Measurements from ENCODE around the gene FAM131A.

FAM131A gene

GRCh38 chr3:184307915-184308314, 29.5 kb upstream of the FAM131A start:
- no peak for TF ChIP-seq POLR2A (IDR thresholded peaks at IDR 0.05; ENCODE audit: low read depth, low read length)
- FAIRE-seq (no peak), DNase-seq (ENCODE audit: insufficient read length, low spot score) (no peak)

- no peak for FAIRE-seq
- TF ChIP-seq POLR2A (IDR thresholded peaks at IDR 0.05; ENCODE audit: low read depth, low read length), result no peak
- no peak for DNase-seq (ENCODE audit: insufficient read length, low spot score)
Observed at GRCh38 chr3:184308744-184309143, 28.7 kb upstream of the FAM131A start.

- FAIRE-seq (no peak), DNase-seq (ENCODE audit: insufficient read length, low spot score) (no peak)
- TF ChIP-seq POLR2A (IDR thresholded peaks at IDR 0.05; ENCODE audit: low read depth, low read length), result no peak
Observed at GRCh38 chr3:184311633-184312032, 25.8 kb upstream of the FAM131A start.

GRCh38 chr3:184314363-184314699, 23.1 kb upstream of the FAM131A start, which contains the start of gene EIF4G1:
Gene EIF4G1 (plus strand): TSS chr3:184314606. CDS start chr3:184315797, 1,191 bp downstream.
- DNase-seq (ENCODE audit: insufficient read length, low spot score) (peak; percentile 95), FAIRE-seq (peak; percentile 27)
- peak; percentile 75 for TF ChIP-seq POLR2A (IDR thresholded peaks at IDR 0.05; ENCODE audit: low read depth, low read length)

DNA sequence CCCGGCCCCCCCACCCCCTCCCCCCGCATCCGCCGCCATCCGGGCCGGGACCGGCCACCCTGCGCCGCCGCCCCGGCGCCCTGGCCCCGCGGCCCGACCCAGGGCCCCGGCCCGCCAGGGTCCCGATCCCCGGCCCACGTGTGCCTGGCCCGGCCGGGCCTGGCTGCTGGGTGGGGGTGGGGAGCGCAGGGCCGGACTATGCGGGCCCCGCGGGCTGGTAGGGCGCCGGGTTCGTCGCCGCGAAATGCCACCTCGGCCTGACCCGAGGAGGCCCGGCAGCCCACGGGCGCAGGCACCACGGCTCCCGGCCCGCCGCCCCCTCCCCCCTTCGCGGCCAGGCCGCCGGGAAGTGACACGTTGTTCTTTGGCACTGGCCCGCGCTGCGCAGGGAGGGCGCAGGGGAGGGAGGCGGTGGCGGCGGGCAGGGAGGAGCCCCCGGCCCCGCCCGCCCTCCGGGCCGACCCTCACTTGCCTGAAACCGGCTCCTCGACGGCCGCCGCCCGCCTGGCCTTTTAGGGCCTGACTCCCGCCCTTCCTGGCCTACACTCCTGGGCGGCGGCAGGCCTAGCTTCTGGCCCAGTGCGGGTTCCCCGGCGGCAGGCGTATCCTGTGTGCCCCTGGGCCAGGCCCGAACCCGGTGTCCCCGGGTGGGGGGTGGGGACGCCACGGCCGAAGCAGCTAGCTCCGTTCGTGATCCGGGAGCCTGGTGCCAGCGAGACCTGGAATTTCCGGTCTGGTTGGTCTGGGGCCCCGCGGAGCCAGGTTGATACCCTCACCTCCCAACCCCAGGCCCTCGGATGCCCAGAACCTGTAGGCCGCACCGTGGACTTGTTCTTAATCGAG, 22.5 kb upstream of the FAM131A start:
- DNase-seq (ENCODE audit: insufficient read length, low spot score), result peak; percentile 47

DNA sequence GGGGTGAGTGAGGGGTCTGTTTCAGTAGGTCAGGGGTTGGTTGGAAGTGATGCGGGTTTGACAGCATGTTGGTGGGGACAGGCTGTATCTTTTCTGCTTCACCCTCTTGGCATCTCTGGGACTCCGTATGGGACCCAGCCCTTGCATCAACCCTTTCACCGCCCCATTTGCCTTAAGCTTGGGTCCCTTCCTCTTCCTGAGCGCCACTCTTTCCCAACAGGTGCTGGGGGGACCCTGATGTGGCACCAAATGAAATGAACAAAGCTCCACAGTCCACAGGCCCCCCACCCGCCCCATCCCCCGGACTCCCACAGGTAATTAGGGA, 21.9 kb upstream of the FAM131A start:
- no peak for TF ChIP-seq POLR2A (IDR thresholded peaks at IDR 0.05; ENCODE audit: low read depth, low read length)
- DNase-seq (ENCODE audit: insufficient read length, low spot score) (no peak), FAIRE-seq (no peak)

More for the DNA sequence above, 22.5 kb upstream of the FAM131A start:
- no peak; the same call in 1 of the 2 replicates for TF ChIP-seq POLR2A (IDR thresholded peaks at IDR 0.05; ENCODE audit: low read depth, low read length)
- no peak for FAIRE-seq

DNA sequence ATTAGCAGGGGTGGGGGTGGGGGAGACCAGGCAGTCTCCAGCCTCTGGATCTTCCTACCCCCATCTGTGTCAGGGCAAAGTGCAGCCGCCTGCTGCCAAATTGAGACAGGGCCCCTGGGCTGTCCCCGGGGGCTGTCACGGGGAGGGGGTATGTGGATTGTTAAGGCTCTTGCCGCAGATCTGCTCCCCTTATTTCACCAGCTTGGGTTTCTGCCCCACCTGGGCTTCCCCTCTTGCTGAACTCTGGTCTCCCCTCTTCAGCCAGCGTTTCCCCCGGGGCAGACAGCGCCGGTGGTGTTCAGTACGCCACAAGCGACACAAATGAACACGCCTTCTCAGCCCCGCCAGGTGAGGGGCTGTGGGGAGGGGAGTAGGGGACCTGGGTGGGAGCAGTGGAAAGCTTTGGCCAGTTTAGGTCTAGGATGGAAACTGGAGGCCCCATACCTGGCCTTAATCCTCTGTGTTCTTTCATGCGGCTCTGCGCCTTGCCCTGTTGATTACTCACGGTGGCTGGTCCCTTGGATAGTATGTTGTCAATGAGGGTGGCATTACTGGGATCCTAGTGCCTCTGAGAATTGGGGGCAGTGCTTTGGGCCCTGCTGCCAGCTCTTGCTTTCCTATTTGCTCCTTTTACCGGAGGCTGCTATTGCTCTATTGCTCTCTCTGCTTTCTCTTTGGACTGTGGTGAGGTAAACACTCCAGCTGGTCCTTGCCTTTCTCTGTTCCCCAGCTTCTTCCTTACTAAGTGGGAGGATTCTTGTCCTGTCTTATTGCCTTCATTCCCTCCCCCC, 21.3 kb upstream of the FAM131A start:
- no peak for FAIRE-seq
- no peak for TF ChIP-seq POLR2A (IDR thresholded peaks at IDR 0.05; ENCODE audit: low read depth, low read length)
- no peak for DNase-seq (ENCODE audit: insufficient read length, low spot score)

DNA sequence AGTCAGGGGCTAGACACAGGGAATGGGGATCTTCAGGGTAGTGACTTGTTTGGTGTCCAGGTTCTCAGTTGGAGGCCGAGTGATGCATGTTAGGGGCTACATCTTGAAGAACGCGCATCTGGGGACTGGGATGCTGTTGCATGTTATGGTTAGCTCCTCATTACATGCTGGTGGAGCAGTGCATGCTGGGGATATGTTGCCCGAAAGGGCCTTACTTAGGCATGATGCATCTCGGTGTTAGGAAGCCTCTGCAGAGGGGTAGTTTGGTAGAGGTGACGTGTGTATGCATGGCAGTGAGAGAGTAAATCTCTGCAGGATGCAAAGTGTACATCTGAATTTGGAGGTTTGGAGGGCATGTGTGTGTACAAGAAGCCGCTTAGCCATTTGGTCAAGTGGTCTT, 20.6 kb upstream of the FAM131A start:
- no peak for TF ChIP-seq POLR2A (IDR thresholded peaks at IDR 0.05; ENCODE audit: low read depth, low read length)
- FAIRE-seq (no peak), DNase-seq (ENCODE audit: insufficient read length, low spot score) (no peak)

- DNase-seq (ENCODE audit: insufficient read length, low spot score), result no peak
- TF ChIP-seq POLR2A (IDR thresholded peaks at IDR 0.05; ENCODE audit: low read depth, low read length), result no peak
Observed at GRCh38 chr3:184317201-184317600, 20.2 kb upstream of the FAM131A start.

DNA sequence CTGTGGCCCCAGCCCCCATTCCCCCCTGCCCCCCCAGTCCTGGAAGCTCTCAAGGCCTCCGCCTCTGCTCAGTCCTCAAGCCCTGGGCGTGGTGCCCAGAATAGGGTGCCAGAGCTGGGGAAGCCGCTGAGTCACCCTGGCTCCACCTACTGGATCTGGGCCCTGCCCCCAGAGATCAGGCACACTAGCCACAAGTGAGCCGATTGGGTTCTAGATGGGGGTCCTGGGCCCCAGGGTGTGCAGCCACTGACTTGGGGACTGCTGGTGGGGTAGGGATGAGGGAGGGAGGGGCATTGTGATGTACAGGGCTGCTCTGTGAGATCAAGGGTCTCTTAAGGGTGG, 17.3 kb upstream of the FAM131A start:
- peak; percentile 99 for DNase-seq (ENCODE audit: insufficient read length, low spot score)
- peak; percentile 15 for FAIRE-seq

More at GRCh38 chr3:184317201-184317600, 20.2 kb upstream of the FAM131A start:
- FAIRE-seq, result no peak

DNA sequence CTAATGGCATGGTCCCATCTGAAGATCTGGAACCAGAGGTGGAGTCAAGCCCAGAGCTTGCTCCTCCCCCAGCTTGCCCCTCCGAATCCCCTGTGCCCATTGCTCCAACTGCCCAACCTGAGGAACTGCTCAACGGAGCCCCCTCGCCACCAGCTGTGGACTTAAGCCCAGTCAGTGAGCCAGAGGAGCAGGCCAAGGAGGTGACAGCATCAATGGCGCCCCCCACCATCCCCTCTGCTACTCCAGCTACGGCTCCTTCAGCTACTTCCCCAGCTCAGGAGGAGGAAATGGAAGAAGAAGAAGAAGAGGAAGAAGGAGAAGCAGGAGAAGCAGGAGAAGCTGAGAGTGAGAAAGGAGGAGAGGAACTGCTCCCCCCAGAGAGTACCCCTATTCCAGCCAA, 15.7 kb upstream of the FAM131A start:
- no peak for FAIRE-seq
- no peak for TF ChIP-seq POLR2A (IDR thresholded peaks at IDR 0.05; ENCODE audit: low read depth, low read length)
- no peak for DNase-seq (ENCODE audit: insufficient read length, low spot score)

More for the DNA sequence above, 17.3 kb upstream of the FAM131A start:
- TF ChIP-seq POLR2A (IDR thresholded peaks at IDR 0.05; ENCODE audit: low read depth, low read length), result no peak

DNA sequence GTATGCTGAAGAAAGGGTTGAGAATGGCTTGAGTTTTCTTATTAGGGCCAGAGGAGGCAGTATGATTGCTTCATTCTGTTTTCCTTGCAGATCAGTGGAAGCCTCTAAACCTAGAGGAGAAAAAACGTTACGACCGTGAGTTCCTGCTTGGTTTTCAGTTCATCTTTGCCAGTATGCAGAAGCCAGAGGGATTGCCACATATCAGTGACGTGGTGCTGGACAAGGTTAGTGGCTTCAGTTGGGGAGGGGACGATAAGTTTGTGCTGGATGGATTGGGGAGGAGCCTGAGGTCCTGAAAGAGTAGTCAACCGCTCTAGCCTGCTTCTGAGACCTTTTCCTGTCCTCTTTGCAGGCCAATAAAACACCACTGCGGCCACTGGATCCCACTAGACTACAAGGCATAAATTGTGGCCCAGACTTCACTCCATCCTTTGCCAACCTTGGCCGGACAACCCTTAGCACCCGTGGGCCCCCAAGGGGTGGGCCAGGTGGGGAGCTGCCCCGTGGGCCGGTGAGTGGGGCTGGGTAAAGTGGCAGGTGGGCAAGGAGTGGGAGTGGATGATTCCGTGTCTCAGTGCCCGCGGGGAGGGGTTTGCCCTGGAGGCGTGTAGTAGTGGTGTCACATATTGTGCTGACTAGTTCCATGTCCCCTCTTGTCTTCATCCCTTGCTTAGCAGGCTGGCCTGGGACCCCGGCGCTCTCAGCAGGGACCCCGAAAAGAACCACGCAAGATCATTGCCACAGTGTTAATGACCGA, 14.5 kb upstream of the FAM131A start:
- TF ChIP-seq POLR2A (IDR thresholded peaks at IDR 0.05; ENCODE audit: low read depth, low read length), result no peak
- FAIRE-seq, result no peak
- no peak for DNase-seq (ENCODE audit: insufficient read length, low spot score)

DNA sequence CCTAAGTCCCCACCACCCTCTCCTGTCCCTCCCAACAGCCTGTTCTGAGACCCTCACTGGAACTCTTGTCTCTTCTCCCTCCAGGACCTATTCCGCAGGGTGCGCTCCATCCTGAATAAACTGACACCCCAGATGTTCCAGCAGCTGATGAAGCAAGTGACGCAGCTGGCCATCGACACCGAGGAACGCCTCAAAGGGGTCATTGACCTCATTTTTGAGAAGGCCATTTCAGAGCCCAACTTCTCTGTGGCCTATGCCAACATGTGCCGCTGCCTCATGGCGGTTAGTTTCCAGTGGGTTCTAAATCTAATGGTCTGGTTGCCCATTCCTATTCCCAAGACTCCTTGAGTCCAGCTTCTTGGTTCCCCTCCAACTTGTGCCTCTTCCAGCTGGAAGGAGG, 13.7 kb upstream of the FAM131A start:
- TF ChIP-seq POLR2A (IDR thresholded peaks at IDR 0.05; ENCODE audit: low read depth, low read length), result no peak
- no peak for FAIRE-seq
- DNase-seq (ENCODE audit: insufficient read length, low spot score), result no peak

GRCh38 chr3:184325269-184325668, 12.1 kb upstream of the FAM131A start:
- no peak for TF ChIP-seq POLR2A (IDR thresholded peaks at IDR 0.05; ENCODE audit: low read depth, low read length)
- DNase-seq (ENCODE audit: insufficient read length, low spot score) (no peak), FAIRE-seq (no peak)
